Skeletal muscle cell (primary cell): ENCODE measurements around the gene IFITM1.
"Not testable (repeated sequence)": the region's sequence is repeated elsewhere in the genome, so short reads cannot be mapped to it uniquely, and the experiment has no call there.

Experiments
- DNase-seq: peaks from one replicate; pipeline ENCODE4 v3.0.0-alpha.2; 2010; ENCODE audit warnings: low read depth
- H3K4me3 ChIP-seq: 2 replicates; pipeline ENCODE4 v1.5.1; 2011; ENCODE audit warnings: low read depth, mild to moderate bottlenecking, control low read depth, low read length, moderate library complexity

Gene IFITM1

DNA sequence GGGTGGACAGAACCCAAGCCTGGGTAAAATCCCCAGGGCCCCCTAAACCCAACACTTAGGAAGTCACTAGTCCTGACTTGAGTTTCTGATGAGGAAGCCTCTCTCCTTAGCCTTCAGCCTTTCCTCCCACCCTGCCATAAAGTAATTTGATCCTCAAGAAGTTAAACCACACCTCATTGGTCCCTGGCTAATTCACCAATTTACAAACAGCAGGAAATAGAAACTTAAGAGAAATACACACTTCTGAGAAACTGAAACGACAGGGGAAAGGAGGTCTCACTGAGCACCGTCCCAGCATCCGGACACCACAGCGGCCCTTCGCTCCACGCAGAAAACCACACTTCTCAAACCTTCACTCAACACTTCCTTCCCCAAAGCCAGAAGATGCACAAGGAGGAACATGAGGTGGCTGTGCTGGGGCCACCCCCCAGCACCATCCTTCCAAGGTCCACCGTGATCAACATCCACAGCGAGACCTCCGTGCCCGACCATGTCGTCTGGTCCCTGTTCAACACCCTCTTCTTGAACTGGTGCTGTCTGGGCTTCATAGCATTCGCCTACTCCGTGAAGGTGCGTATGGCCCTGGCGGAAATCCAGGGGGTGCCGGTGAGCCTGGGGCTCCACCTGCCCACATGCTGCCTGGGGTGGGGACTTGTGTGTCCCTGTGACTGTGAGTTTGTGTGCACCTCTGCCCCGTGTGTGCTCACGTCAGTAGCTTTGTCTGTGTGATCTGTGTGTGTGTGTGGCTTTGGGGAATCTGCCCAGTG lies at the start of gene IFITM1:
Gene IFITM1 (plus strand): TSS at position 254 of the 767 bp plus-strand sequence. CDS start 131 bp downstream, at position 385.
- DNase-seq, result no peak
- H3K4me3 ChIP-seq, result peak within 1 kb of the TSS; percentile 52

DNA sequence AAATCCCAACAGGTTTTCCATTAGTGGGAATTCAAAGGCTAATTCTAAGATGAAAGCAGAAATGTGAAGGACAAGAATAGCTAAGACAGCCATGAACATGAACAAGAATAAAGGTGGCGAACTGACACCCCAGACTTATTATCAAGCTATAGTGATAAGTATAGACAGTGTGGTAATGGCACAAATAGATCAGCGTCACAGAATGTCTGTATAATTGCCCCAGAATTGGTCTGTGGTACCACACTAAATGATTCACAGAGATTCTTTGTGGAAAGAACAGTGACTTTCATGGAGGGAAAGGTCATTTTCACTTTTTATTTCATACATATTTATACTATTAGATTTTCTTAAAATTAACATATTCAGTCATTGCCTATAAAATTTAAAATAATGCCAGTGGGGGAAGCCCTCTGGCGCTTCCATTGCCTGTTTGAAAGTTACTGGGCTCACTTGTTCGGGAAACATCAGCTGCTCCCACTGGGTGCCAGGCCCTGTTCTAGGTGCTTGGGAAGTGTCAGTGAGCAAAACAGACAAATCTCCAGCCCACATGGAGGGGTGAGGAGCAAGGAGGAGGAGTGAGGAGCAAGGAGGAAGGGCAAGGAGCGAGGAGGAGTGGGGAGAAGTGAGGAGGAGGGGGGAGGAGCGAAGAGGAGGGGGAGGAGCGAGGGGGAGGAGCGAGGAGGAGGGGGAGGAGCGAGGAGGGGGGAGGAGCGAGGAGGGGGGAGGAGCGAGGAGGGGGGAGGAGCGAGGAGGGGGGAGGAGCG lies 47.0 kb upstream of the IFITM1 start:
- no peak for DNase-seq

DNA sequence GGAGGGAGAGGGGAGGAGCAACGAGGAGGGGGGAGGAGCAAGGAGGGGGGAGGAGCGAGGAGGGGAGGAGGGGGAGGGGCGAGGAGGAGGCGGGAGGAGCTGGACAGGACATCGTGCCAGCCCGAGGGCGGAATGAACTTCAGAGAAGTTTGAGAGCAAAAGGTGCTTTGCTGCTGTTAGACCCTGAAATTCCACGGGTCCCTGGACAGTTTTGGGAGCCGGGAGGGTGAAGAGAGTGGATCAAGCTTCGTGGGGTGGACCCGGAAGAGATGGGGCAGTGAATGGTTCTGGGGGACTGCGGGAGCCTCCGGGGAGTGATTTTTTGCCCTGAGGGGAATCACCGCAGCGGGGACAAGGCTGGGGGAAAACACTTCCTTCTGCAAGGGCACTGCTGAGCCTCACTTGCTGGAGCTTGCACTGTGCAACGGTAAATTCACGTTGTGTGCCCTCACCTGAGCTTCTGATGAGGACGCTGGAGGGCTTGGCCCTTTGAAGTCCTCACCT lies 46.3 kb upstream of the IFITM1 start:
- no peak overlapping the region for H3K4me3 ChIP-seq
- DNase-seq, result no peak

More for the DNA sequence above, 47.0 kb upstream of the IFITM1 start:
- no peak overlapping the region for H3K4me3 ChIP-seq

DNA sequence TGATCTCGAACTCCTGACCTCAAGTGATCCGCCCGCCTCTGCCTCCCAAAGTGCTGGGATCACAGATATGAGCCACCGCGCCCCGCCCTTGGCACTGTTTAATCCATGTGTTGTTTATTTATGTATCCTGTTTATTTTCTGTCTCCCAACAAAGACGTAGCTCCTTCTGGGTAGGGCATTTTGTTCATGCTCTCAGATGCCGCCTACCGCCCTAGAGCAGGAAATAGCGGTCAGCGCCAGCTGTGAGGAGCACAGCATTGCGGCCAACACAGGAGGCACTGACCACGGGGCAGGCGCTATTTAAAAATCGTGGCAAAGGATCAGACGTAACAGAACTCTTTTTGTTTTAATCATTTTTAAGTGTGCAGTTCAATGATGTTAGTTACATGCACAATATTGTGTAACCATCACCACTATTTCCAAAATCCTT lies 45.1 kb upstream of the IFITM1 start:
- not testable (repeated sequence) for H3K4me3 ChIP-seq, DNase-seq

DNA sequence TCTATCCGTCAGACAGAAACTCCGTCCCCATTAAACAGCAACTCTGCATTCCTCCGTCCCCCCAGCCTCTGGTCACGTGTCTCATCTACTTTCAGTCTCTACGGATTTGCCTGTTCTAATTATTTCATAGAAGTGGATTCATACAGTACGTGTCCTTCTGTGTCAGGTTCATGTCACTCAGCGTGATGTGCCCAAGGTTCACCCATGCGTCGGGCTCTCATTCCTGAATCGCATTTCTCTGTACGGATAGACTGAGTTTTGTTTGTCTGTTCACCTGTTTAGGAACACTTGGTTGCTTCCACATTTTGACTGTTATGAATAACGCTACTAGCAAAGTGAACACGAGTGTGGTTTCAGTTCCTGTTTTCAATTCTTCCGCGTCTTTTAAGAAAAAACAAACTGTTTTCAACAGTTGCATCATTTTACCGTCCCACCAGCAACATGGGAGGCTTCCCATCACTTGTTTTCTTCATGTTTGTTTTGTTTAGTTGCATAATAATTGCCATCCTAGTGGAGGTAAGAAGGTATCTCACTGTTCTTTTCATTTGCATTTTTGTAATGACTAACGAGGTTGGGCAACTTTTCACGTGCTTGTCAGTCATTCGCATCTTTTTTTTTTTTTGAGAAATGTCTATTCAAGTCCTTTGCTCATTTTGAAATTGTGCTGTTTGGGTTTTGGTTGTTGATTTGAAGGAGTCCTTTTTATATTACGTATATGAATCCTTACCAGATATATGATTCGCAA lies 44.5 kb upstream of the IFITM1 start:
- no peak for DNase-seq
- H3K4me3 ChIP-seq, result no peak overlapping the region

DNA sequence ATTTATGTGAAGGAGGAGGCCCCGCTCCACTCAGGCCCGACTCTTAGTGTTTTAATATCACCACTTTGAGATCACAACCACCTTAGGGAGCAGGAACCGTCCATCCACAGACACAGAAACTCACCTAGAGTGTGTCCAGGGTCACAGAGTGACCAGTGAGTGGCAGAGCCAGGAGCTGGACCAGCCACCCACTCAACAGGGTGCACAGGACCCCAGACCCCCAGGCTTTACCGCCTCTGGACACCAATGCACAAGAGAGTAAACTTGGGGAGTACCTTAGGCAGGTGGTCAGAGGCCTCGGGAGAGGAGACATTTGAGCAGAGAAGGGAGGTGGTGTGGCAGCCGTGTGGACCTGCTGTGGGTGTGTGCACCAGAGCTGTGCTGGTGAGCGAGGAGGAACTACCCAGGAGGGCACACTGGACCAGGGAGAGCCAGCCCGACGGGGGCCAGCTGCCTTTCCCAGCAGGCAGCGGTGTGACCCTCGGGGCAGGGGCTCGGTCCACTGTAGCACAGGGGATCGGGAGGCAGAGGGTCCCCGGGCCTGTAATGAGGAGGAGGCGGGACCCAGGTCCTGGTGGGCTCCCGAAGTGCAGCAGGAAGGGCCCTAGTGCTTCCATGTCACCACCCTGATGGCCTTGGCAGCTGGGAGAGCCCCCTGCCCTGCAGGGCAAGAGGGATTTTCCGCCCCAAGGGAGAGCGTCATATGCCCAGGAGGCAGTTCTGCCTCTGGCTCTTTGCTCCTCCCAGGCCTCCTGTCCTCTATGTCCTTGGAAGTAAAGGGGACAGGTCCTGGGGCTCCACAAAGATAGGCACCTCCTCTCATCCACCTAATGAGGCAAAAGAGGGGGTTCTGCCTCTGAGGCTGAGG lies 43.2 kb upstream of the IFITM1 start:
- no peak overlapping the region for H3K4me3 ChIP-seq
- no peak for DNase-seq

DNA sequence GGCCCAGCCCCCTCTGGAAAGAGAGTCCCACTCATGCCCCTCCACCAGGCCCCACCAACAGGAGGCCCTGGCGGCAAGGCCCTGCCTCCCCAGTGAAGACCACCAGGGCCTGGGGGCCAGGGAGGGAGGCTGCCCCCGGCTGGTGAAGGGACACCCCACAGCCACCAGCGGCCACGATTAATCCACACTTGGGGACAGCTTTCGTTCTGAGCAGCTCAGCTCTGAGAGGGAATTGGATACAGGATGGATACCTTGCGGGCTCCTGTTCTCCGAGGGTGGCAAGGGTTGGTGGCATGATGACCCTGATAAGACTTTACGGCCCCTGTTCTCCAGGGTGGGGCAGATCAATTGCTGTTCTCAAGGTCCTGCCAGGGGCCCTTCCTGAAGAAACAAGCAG lies 42.5 kb upstream of the IFITM1 start:
- no peak overlapping the region for H3K4me3 ChIP-seq
- no peak for DNase-seq

DNA sequence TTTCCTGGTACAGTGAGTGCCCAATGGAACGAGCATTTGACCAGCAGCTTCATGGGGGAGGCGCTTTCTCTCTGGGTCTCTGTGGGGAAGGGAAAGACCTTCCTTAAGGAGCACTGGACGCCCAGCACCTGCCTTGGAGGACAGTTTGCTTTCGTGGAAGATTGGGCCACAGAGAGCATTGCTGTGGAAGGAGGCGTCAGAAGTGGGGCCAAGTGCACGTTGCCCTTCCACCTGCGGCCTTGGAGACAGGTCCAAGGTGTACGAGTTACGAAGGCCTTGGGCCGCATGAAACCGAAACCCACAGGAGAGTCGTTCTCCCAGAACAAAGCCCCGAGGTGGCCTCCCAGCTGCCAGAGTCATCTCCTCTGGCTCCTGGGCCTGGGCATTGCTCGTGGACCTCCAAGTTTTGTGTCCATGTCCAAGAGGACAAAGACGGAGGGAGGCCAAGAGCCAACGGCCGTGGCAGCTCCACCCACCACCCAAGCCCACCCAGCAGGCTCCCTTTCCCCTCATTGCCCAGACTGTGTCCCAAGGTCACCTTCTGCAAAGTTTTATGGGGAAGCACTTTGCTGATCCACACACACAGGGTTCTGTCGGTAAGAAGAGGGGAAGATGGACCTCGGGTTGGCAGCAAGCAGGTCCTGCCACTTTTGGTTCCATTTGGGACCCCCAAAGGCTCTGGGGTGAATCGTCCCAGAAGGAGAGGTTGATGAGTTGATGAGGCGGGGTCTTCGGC lies 41.5 kb upstream of the IFITM1 start:
- no peak for DNase-seq
- no peak overlapping the region for H3K4me3 ChIP-seq

DNA sequence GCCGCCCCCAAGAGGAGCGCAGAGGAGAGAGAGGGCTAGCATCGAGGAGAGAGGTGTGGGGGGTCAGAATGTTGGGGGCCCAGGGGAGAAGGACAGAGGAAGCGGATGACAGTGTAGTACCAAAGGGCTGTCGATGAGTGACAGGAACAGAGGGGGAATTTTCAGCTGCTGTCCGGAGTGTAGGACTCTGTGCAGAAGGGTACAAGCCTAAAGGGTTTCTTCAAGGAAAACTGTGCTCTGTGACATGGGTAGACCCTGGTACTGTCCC lies 41.0 kb upstream of the IFITM1 start:
- no peak overlapping the region for H3K4me3 ChIP-seq
- DNase-seq, result no peak

DNA sequence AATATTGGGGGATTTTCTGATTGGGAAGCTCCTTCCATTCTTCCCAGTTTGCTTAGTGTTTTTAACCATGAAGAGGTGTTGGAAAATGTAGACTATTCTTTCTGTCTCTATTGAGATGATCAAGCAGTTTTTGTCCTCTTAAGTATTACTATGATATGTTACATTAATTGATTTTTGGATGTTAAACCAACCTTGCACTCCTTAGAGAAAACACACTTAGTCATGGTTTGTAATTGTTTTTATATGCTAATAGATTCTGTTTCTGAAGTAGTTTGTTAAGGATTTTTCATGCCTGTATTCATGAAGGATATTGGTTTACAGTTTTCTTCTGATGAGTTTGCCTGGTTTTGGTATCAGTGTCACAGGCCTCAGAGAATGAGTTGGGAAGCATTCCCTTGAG lies 37.6 kb upstream of the IFITM1 start:
- no peak for DNase-seq
- no peak overlapping the region for H3K4me3 ChIP-seq

DNA sequence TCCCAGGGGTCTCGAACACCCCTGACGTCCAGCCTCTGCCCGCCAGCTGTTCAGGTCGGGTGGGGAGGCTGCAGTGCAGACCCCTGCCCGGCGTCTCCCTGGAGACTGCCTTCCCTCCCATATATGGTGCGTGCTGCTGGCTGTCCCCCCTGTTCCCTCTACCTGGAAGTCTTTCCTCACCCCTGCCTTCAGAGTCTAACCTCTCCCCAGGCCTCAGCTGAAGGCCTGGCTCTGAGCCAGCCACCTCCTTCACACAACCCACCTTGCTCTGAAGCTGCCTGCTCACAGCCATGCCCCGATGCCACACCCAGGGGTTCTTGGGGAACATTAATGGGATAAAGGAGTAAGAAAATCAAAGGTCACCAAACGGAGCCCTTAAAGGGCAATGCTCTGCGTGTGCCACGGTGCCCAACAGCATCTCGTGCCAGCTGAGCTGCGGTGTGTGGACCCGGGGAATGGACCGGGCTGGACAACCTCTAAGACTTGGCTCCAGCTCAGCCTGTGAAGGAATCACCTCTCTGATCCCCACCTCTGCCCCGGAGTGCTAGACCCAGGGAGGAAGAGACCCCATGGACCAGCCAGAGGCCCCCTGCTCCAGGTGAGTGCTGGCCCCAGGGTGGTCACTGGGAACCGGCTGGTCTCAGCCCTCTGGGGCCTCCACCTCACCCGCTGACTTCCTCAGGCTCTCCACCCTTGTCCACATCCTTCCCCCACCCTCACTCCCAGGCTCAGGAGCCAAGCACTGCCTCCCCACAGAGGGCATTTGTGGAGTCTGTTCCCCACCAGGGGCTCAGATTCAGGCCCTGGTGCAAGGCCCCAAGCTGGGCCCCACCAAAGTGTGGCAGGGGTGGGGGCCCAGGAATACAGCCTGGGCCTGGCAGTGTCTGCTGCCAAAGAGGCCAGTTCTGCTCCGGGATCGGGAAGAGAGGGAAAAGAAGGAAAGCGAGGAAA lies 35.6 kb upstream of the IFITM1 start, which contains the start of gene NLRP6:
Gene NLRP6 (plus strand): TSS at position 407 of the 951 bp plus-strand sequence. CDS start 163 bp downstream, at position 570.
- H3K4me3 ChIP-seq, result no peak within 1 kb of the TSS

DNA sequence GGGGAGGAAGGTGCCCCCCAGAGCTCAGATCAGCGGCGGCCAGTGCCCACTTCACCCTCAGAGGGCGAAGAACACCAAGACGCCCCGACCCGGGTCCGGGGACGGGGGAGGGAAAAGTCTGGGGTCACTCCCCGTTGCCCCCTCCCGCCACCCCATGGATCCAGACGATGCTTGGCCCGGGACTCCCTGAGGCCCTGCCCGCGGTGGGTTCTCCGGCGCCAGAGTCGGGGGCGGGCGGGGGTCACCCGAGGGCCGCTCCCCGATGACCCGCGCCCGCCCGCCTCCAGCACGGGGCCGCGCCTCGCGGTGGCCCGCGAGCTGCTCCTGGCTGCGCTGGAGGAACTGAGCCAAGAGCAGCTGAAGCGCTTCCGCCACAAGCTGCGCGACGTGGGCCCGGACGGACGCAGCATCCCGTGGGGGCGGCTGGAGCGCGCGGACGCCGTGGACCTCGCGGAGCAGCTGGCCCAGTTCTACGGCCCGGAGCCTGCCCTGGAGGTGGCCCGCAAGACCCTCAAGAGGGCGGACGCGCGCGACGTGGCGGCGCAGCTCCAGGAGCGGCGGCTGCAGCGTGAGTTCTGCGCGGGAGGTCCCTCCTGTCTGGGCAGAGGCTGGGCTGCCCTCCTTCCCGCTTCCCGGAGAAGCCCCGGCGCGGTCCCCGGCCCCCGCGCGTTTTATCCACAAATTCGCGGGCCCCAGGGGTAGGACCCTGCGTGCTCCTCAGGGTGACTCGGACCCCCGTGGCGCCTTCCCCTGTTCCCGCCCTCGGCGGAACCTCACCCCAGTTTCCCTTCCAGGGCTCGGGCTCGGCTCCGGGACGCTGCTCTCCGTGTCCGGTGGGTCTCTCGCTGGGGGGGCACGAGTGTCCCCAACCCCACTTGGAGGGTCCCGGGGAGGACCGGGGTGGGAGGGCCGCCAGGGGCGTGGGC lies 34.5 kb upstream of the IFITM1 start:
- no peak for DNase-seq
- no peak overlapping the region for H3K4me3 ChIP-seq

More for the DNA sequence above, 35.6 kb upstream of the IFITM1 start, which contains the start of gene NLRP6:
- no peak for DNase-seq

DNA sequence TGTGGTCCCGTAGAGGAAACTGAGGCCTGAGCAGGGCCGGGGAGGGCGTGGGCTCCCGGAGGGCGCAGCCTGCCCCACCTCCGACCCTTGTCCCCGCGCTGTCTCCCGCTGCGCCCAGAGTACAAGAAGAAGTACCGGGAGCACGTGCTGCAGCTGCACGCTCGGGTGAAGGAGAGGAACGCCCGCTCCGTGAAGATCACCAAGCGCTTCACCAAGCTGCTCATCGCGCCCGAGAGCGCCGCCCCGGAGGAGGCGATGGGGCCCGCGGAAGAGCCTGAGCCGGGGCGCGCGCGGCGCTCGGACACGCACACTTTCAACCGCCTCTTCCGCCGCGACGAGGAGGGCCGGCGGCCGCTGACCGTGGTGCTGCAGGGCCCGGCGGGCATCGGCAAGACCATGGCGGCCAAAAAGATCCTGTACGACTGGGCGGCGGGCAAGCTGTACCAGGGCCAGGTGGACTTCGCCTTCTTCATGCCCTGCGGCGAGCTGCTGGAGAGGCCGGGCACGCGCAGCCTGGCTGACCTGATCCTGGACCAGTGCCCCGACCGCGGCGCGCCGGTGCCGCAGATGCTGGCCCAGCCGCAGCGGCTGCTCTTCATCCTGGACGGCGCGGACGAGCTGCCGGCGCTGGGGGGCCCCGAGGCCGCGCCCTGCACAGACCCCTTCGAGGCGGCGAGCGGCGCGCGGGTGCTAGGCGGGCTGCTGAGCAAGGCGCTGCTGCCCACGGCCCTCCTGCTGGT lies 33.7 kb upstream of the IFITM1 start:
- DNase-seq, result no peak
- H3K4me3 ChIP-seq, result peak overlapping the region; percentile 5

DNA sequence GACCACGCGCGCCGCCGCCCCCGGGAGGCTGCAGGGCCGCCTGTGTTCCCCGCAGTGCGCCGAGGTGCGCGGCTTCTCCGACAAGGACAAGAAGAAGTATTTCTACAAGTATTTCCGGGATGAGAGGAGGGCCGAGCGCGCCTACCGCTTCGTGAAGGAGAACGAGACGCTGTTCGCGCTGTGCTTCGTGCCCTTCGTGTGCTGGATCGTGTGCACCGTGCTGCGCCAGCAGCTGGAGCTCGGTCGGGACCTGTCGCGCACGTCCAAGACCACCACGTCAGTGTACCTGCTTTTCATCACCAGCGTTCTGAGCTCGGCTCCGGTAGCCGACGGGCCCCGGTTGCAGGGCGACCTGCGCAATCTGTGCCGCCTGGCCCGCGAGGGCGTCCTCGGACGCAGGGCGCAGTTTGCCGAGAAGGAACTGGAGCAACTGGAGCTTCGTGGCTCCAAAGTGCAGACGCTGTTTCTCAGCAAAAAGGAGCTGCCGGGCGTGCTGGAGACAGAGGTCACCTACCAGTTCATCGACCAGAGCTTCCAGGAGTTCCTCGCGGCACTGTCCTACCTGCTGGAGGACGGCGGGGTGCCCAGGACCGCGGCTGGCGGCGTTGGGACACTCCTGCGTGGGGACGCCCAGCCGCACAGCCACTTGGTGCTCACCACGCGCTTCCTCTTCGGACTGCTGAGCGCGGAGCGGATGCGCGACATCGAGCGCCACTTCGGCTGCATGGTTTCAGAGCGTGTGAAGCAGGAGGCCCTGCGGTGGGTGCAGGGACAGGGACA lies 32.9 kb upstream of the IFITM1 start:
- H3K4me3 ChIP-seq, result no peak overlapping the region
- no peak for DNase-seq
